ENCODE results near the gene PRAMEF12.
"Not testable (repeated sequence)": the region's sequence is repeated elsewhere in the genome, so short reads cannot be mapped to it uniquely, and the experiment has no call there.

Gene PRAMEF12

DNA sequence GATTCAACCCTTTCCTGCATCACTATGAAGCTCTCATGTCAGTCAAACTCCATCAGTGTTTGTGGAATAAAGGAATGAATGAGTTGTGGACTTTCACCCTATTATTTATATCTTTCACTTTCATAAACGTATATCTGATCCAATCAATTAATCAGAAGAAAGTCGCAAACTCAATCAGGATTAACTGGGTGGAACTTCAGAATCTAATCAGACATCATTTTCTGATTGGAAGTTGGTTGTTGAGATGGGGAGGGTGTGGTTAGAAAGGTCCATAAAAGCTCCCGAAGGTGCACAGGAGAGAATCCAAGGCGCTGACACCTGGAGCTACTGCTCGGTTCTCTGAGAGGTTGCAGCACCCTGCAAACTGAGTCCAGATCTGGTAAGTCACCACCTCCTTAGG is at the start of gene PRAMEF12:
Gene PRAMEF12 (plus strand): TSS at position 301 of the 400 bp plus-strand sequence. CDS start 1,130 bp downstream, outside the sequence.
- DNase-seq = no peak

DNA sequence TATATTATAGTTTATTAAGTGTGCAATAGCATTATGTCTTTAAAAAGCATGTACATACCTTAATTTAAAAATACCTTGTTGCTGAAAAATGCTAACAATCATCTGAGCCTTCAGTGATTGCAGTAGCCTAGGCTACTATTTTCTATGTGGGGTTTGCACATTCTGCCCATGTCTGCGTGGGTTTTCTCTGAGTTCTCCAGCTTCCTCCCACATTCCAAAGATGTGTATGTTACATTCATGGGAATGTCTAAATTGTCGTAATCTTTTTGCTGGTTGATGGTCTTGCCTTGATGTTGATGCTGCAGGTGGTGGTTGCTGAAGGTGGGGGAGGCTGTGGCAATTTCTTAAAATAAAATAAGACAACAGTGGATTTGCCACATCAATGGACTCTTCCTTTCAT is 45.1 kb upstream of the PRAMEF12 start:
- DNase-seq = no peak

DNA sequence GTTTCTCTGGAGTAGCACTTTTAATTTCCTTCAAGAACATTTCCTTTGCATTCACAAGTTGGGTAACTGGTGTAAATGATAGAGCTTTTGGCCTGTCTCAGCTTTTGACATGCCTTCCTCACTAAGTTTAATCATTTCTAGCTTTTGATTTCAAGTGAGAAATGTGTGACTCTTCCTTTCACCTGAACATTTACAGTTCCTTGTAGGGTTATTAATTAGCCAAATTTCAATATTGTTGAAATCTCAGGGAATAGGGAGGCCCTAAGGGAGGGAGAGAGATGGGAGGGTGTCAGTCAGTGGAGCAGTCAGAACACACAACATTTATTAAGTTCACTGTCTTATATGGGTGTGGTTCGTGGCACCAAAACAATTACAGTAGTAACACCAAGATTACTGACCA is 43.4 kb upstream of the PRAMEF12 start:
- DNase-seq = no peak

DNA sequence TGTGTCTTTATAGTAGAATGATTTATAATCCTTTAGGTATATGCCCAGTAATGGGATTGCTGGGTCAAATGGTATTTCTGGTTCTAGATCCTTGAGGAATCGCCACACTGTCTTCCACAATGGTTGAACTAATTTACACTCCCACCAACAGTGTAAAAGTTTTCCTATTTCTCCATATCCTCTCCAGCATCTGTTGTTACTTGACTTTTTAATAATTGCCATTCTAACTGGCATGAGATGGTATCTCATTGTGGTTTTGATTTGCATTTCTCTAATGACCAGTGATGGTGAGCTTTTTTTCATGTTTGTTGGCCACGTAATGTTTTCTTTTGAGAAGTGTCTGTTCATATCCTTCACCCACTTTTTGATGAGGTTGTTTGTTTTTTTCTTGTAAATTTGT is 42.5 kb upstream of the PRAMEF12 start:
- DNase-seq = not testable (repeated sequence)

DNA sequence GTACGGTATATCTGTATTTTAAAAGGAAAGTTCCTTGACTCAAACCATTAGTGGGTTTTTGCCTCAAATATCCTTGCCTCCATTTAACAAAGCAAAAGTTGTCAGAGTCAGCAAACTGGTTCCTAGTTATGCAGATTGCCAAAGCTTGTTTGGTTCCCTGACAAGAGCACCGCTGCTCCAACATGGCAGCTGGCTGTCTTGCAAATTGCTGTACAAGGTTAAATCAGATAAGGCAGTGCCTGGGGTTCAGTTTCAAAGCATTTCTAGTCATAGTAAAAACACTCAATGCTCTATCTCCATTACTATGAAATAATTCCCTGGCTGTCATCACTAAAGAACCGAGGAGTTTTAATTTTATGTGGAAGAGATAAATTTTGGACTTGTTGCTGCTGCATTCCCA is 38.9 kb upstream of the PRAMEF12 start:
- DNase-seq = no peak

DNA sequence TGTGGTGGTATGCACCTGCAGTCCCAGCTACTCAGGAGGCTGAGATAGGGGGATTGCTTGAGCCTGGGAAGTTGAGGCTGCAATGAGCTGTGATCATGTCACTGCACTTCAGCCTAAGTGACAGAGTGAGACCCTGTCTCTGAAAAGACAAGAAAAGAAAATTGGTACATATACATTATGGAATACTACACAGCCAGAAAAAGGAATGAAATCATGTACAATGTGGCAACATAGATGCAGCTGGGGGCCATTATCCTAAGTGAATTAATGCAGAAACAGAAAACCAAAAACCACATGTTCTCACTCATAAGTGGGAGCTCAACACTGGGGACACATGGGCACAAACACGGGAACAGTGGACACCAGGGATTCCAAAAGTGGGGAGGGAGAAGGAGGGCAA is 34.6 kb upstream of the PRAMEF12 start:
- DNase-seq = no peak

DNA sequence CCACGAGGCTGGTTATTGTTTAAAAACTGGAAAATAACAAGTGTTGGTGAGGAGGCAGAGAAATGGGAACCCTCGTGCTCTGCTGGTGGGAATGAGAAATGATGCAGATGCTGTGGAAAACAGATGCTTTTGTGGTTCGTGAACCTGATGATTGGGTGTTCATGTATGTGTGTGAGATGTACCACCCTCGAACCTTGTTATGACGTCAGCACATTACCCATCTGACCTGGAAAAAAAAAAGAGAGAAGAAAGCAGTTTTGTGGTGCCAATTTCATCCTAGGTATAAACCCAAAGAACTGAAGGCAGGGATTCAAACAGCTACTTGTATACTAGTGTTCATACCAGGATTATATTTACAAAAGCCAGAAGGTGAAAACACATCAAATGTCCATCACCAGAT is 33.9 kb upstream of the PRAMEF12 start:
- no peak for DNase-seq

DNA sequence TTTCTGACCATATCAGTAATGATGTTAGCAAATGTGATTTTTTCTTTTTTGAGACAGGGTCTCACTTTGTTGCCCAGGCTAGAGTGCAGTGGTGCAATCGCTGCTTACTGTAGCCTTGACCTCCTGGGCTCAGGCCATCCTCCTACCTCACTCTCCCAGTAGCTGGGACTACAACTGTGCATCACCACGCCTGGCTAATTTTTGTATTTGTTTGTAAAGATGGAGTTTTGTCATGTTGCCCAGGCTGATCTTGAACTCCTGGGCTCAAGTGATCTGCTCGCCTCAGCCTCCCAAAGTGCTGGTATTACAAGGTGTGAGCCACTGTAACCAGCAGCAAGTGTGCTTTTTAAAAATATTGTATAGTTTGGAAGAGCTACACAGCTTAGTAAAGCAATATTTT is 31.6 kb upstream of the PRAMEF12 start:
- DNase-seq = no peak

DNA sequence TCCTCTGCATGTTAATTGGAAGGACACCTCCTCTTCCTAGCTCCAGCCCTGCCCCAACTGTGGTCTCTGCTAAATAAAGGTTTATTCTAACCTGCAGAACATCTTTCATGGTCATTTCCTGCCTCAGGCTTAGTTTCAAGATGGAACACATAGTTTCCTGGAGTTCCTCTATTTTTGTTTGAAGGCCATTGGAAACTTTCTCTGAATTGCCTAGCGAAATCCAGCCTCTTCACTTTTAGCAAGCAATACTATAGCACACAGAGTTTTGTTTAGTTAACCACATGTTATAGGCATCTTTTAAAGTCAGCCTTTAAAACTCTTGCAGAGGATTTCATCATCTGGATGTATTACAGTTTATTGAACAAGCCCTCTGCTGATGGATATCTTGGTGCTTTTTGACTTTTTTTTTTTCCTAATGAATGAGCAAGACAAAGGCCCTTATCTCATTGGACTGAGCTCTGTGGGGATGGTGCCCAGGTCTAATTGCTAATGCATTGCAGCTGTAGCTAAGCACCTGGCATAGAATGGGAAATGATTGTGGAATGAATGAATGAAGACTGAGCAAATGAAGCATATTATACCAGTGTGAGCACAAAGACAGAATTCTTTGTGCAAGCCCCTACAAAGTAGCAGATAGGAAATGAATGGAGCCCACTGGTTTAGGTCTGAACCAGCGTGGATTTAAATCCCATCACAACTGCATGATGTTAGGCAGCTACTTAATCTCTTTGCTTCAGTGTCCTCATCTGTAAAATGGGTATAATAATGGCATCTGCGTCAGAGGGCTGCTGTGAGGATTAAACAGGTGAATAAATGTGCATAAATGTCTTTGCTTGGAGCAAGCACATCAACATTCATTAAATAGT is 28.2 kb upstream of the PRAMEF12 start:
- DNase-seq = no peak

DNA sequence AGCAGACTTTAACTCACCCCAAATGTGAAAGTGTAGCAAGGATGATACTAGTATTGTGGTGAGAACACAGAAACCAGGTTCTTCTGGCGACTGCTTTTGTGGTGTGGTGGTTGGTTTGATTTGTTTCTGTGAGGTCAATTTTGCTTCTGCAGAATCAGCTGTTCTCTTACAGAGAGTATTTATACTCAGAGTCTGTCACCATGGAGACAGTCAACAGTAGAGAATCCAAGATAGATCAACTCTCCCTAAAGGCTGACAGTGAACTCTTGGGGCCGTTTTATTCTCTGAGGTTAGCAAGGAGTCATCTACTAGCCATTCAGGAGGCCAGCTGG is 27.6 kb upstream of the PRAMEF12 start, which contains the start of gene CFAP107:
Gene CFAP107 (plus strand): TSS at position 209 of the 332 bp plus-strand sequence. CDS start 231 bp downstream, outside the sequence.
- DNase-seq = no peak

DNA sequence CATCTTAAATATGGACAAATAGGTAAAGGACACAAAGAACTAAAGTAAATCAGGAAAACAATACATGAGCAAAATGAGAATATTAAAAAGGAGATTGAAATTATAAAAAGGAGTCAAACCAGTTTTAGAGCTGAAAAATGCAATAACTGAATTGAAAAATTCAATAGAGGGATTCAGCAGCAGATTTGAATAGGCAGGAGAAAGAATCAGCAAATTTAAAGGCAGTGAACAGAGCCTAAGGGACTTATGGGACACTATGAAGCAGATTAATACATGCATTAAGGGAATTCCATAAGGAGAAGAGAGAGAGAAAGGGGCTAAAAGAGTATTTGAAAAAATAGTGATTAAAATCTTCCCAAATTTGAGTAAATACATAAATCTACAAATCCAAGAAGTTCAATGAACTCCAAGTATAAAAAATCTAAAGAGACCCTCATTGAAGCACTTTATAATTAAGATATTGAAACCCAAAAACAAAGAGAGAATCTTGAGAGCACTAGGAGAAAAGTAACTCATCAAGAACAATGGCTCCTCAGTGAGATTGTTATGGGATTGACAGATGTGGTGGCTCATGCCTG is 24.7 kb upstream of the PRAMEF12 start:
- DNase-seq = no peak

DNA sequence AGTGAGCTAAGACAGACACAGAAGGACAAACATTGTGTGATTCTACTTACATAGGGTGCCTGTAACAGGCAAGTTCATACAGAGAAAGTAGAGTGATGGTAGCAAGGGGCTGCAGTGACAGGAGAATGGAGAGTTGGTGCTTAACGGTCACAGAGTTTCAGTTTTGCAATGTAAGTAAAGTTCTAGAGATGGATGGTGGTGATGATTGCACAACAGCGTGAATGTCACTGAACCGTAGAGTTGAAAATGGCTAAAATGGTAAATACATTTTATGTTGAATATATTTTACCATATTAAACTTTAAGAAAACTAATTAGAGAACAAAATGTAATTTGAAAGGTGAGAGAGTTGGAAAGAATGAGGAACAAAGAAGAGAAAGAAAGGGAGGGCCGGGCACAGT is 18.8 kb upstream of the PRAMEF12 start:
- no peak for DNase-seq

DNA sequence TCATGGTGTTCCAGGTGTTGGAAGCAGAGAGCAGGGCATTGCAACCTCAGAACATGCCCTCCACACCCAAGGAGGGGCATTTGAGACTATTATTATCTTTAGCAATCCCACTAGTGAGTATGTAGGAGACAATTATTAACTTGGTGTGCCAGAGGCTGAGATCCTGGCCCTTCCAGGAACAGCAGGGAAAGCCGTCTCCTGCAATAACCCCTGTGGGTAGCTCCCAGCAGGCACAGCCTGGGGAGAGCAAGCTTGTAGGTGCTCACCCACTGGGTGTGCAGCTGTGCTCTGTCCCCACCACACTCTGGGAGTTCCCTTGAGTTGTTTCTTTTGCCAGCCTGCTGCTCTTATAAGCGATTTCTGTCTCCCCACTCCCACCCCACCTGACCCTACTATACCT is 17.3 kb upstream of the PRAMEF12 start:
- DNase-seq = no peak

DNA sequence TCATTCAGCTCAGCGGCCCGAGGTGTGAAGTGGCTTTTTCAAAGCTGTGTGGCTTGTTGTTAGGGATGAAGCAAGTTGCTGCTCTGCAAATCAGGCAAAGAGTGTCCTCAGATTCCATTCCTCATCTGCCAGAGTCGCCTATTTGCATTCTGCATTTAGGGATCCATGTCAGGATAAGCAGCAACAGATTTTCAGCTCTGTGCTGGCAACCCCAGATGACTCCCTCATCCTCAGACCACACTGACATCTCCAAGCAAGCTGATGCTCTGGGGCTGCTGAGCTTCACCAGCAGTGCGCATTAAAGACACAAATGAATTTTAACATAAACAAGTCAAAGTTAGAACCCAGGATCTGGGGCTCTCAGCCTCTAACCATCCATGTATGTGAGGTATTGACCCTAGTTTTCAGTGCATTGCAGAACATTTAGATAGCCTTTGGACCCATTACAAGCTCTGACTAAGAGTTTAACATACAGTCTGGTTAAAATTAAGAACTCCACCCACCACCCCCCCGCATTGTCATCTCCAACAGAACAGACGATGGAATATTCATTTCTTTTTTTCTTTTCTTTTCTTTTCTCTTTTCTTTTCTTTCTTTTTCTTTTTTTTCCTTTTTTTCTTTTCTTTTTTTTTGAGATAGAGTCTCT is 16.6 kb upstream of the PRAMEF12 start:
- no peak for DNase-seq

DNA sequence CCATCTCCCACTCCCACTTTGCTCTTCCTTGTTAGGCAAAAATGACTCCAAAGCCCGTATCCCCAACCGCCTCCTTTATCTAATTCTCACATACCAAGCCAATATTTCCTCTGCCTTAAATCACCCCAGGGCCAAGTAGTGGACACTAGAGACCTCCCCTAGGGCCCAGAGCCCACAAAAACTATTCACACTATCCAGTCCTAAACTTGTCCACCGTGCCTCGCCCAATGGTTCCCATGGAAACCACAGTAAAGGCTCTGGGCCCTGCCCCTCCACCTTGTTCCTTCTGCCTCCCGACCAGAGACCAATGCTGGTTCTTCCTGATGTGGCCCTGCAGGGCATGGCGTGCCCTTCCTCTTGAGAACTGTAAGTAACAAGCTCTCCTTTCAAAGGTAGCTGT is 15.7 kb upstream of the PRAMEF12 start:
- no peak for DNase-seq

DNA sequence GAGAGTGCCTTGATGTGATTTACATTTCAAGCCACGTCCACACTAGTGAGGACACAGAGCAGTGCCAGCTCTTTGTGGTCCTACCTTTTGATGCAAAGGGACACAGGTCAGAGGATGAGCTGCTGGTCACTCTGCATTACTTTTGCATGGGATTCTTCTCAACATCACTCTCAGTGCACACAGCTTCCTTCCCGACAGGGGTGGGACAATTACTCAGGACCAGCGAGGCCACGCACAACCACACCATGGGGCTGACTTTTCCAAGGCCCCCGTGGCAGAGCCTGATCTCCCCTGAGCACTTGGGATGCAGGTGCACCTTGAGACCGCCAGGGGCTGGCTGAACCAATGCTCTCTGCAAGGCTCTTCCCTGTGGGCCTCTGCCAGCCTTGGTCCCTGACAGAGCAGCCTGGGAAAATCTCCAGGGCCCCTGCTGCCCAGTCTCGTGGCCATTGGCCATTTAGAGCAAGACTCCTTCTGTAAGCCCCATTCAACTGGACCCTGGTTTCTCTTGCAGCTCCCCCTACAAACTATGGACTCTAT is 13.2 kb upstream of the PRAMEF12 start:
- DNase-seq = no peak

DNA sequence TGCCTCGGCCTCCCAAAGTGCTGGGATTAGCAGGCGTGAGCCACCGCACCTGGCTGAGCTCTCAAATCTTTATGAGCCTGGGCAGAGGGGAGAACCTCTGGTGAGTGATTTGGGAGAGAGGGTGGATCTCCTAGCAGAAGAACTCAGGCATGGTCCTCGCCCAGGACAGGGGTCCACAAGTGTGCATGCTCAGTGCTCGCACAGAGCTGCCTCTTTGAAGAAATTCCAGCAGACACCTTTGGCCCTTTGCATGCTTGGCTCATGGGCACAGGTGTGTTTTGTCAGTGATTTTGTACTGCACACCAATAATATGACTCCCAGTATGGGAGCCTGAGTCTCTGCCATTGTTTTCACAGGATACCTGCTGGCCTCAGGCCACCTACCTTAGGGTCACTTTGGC is 11.8 kb upstream of the PRAMEF12 start:
- DNase-seq = no peak

DNA sequence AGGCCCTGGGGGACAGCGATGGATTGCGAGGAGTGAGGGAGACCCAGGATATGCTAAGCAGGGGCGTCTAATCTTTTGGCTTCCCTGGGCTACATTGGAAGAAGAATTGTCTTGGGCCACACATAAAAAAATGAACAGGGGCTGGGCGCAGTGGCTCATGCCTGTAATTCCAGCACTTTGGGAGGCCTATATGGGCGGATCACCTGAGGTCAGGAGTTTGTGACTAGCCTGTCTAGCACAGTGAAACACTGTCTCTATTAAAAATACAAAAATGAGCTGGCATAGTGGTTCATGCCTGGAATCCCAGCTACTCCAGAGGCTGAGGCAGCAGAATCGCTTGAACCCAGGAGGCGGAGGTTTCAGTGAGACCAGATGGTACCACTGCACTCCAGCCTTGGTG is 10.8 kb upstream of the PRAMEF12 start:
- no peak for DNase-seq

DNA sequence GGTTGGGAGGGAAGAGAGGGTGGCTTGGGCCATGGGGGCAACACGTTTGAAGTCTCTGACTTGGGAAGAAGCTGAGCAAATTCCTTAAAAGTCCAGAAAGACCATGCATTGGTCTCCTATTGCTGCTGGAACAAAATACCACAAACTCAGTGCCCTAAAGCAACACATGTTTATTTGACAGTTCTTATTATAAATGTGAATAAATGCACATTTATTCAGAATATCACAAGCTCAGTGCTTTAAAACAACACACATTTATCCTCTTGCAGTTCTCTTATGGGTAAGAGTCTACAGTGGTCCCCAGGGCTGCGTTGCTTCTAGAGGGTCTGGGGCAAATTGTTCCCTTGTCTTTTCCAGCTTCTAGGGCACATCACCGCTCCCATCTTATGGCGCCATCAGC is 10.1 kb upstream of the PRAMEF12 start:
- no peak for DNase-seq

DNA sequence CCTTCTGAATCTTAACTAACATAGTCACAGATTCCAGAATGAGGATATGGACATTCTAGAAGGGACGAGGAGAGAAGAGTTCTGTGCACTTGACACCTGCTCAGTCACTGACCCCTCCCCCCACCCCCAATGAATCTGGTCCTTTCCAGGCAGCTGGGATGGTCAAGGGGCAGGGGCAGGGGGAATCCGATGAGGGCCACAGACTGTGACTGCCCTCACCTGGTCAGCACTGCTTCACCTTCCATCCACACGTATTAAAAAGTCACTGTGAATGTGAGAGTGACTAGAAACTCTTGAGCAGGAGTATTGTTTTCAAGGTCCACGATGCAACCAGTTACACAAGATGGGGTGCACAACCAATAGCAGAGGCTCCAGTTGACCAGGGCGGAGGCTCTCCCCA is 9.5 kb upstream of the PRAMEF12 start:
- no peak for DNase-seq

DNA sequence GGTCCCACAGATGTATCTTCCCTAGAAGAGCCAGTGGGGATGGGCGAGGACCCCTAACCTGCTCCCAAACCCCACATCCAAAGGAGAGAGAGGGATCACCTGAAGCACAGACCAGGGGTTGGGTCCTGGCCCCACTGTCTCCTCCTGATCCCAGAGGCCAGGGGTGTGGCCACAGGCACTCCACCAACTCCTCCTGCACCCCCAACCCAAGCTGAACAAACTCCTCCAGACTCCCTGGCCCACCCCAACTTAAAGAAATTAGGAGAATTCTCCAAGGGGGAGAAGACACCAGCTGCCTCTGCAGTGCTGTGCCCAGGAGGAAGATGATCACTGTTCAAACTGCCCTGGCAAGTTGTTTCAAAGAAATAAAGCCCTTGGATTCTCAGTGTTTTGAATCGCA is 4.5 kb upstream of the PRAMEF12 start:
- no peak for DNase-seq

DNA sequence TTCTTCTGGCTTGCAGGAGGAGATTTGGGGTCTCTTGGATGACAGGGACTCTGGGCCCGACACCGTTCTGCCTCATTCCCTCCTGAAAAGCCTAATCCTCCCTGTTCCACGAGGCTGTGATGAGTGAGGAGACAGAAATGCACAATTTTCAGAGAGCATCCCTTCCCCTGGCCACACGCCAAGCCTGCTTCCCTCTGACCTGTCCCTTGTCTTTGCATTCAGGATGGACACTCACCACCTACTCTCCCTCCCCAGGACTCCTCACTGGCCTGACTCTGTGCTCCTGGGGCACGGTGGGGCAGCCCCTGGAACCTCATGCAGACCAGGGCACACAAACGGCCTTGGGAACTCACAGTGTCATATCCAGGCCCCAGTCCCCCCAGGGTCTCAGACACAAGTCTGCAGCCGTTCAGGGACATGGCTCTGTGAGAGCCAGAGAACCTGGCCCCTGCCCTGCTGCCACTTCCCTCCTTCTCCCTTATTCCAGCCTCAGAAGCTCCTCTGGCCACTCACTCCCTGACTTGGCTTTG is 3.5 kb upstream of the PRAMEF12 start:
- no peak for DNase-seq

DNA sequence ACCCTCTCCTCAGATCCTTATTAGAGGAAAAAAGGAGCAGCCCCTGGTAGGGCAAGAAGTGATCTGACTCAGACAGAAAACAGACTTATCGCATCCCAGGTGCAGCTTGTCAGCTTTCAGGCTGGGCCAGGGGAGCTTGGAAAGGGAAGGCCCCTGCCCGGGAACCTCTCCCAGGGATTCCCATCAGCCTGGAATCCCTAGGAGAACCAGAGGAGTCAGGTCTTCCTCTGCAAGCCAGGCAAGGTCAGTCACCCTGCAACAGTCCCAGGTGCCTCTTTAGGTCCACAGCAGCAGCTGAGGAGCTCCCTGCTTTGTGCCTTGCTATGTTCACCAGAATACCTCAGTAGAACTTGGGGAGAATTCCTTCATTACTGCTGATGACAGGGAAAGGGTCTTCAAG is 2.9 kb upstream of the PRAMEF12 start:
- no peak for DNase-seq

DNA sequence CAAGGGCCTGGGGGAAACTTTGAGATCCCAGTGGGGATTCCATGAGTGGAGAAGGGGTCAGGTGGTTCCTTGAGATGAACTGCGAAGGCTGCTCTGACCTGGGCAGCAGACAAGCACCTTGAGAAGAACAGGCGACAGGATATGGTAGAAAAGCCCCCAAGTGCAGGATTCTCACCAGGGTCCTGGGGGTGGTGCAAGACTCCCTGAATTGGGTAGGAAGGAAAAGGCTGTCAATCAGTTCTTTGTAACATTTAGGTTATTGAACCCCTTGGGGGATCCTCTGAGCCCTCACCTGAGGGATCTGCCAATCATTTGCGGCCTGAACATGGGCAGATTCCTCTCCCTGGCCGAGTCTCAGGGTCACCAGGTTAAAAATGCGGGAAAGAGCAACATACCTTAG is 2.4 kb upstream of the PRAMEF12 start:
- DNase-seq = no peak

Data from activated CD4-positive, alpha-beta T cell treated with anti-CD3 and anti-CD28 coated beads for 48 hours (primary cell).